ENCODE results near the gene NARF.
A peak's percentile ranks its signal among the peaks of the same experiment; 100 is the strongest.
"Not testable (repeated sequence)": the region's sequence is repeated elsewhere in the genome, so short reads cannot be mapped to it uniquely, and the experiment has no call there.

The NARF gene

DNA sequence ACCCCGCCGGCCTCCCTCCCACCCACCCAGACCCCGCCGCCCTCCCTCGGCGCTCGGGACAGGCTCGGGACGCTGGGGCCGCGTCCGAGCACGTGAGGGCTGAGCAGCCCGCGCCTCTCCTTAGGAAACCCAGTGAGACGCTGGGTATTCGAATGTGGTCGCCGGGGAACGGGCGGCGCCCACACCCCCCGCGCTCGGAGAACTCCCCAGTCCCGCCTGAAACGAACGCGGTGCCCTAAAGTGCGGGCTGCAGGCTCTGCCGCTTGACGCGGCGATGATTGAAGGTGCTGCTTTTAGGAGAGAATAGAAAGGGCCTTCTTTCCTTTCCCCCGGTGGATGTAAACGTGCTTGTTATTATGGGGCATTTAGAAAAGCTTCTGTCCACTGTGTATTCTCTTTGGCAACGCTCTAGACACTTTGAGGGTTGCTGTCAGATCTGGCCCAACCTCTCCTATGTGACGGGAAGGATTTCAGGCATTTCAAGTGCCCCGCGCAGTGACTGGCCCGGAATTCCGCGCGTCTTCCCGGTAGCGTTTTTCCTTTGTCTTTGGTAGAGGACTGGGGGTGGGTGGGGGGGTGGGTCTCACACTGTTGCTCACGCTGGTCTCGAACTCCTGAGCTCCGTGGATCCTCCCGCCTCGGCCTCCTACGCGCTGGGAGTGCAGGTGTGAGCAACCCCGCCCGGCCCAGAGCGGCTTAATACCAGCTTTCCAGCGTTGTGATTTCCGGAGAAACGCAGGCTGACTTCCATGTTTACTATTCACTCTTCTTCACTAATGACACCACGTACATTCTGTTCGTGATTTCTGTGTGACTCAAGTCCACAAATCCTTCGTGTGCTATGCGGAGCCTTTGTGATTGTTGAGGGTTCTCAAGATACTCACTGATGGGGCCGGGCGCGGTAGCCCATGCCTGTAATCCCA lies 39.2 kb downstream of the NARF start:
- peak; percentile 26 for DNase-seq (ENCODE audit: low spot score)

DNA sequence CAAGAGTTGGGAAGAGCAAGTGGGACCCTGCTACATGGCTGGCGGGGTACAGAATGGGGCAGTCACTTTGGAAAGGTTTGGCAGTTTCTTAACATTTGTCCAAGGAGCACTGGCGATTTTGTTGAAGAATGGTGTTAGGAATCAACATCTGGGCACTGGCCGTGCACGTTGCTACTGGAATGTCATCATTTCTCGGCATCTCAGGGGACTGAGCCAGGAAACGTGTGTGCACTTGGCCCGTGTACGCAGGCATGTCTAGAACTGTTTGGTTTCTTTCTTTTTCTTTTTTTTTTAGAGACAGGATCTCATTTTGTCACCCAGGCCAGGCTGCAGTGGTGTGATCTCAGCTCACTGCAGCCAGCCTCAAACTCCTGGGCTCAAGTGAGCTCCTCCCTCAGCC lies 43.7 kb downstream of the NARF start:
- DNase-seq (ENCODE audit: low spot score), result no peak

DNA sequence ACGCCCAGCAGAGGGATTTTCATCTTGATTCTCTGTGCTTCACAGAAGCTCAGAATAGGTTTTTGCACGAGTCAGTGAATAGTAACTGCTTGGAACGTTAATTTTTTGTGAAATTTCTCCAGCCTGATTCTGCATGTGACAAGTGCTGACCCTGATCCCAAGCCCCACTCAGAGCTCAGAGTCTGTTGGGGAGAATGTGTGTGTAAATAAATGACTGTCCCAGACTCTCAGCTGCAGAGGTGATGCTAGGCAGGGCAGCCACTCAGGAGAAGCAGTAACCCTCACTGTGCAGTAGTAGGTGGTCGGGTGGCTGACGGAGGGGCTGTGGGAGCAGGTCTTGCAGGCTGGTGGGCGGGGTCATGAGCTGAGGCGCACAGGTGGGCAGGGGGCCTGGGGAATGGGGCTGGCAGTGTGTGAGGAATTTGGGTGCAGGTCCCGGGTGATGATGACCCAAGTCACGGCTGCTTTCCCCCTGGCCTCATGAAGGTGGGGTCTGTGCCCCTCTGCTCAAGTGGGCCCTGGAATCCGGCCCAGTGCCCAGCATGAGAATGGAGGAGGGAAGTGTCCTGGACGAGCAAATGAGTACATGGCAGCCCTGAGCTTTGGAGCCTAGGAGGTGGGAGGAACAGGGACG lies 44.7 kb downstream of the NARF start:
- DNase-seq (ENCODE audit: low spot score), result no peak

DNA sequence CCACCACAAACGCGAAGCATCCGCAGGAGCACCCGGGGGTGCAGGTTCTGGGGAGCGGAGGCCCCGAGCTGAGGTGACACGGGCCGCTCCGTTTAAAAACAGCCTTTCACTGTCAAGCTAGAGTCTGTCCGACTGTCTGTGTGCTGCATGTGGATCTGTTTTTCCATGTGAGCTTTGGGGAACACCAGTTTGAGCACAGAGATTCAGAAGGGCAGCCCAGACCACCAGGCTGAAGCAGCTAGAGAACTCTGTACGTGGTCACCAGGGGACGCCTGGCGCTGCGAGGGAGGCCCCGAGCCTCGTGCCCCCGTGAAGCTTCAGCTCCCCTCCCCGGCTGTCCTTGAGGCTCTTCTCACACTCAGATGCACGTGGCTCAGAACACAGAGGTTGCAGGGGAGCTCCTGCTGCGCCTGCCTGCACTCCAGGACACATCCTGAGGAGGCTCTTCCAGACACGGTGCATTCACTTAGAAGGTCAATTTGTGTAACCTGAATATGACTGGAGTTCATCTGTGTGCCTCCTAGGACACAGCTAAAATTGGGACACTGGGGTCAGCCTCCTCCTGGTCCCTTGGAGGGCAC lies 45.3 kb downstream of the NARF start:
- no peak for DNase-seq (ENCODE audit: low spot score)

DNA sequence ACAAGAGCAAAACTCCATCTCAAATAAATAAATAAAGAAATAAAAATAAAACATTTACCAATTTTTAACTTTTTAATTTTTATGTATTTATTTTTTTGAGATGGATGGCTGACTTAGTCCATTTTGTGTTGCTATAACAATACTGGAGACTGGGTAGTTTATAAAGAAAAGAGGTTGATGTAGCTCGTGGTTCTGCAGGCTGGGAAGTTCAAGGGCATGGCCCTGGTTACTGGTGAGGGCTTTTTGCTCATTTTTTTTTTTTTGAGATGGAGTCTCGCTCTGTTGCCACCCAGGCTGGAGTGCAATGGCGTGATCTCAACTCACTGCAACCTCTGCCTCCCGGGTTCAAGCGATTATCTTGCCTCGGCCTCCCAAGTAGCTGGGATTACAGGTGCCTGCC lies 46.8 kb downstream of the NARF start:
- no peak for DNase-seq (ENCODE audit: low spot score)

DNA sequence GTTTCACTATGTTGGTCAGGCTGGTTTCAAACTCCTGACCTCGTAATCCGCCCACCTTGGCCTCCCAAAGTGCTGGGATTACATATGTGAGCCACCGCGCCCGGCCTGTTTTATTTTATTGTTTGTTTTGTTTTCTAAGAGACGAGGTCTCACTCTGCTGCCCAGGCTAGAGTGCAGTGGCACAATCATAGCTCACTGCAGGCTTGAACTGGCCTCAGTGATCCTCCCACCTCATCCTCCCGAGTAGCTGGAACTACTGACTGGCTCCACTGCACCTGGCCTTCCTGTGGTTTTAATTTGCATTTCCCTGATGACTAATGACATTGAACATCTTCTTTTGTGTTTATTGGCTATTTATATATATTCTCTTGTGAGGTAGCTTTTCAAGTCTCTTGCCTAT lies 47.9 kb downstream of the NARF start:
- peak; percentile 23 for DNase-seq (ENCODE audit: low spot score)

DNA sequence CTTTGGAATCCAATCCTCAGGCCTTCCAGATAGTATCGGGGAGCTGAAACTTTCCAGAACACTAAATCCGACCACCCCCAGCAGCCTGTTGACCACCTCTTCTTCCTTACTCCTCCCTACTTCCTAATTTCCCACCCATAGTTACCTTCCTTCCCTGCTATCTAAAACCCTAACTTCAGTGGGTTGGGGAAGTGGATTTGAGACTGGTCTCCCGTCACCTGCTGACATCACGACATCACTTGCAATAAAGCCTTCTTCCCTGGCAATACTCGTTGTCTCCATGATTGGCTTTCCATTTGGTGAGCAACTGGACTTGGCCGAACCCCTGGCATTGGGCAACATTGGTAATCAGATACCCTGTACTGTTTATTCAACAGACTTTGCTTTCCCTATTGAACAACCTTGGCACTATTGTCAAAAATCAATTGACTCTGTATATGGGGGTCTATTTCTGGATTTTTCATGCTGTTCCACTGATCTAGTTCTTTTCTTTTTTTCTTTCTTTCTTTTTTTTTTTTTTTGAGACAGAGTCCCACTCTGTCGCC lies 49.2 kb downstream of the NARF start:
- no peak for DNase-seq (ENCODE audit: low spot score)

DNA sequence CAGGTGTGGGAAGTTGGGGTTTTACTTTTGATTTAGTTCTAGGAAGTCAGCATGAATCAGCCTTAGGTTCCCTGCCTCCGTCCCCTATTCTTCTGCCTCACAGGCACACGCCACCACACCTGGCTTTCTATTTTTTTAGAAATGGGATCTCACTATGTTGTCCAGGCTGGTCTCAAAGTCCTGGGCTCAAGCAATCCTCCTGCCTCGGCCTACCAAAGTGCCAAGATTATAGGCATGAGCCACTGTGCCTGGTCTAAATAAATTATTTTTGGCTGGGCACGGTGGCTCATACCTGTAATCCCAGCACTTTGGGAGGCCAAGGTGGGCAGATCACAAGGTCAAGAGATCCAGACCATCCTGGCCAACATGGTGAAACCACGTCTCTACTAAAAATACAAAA lies 53.1 kb downstream of the NARF start:
- DNase-seq (ENCODE audit: low spot score), result not testable (repeated sequence)

DNA sequence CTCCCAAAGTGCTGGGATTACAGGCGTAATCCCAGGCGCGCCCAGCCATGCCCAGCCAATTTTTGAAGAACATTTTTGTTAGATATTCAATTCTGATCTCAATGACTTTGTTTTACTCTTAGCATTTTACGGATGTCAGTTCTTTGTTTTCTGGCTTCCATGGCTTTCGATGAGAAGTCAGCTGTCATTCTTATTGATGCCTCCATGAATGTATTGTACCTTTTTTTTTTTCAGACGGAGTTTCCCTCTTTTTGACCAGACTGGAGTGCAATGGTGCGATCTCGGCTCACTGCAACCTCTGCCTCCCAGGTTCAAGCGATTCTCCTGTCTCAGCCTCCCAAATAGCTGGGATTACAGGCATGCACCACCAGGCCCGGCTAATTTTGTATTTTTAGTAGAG lies 55.3 kb downstream of the NARF start:
- DNase-seq (ENCODE audit: low spot score), result not testable (repeated sequence)

DNA sequence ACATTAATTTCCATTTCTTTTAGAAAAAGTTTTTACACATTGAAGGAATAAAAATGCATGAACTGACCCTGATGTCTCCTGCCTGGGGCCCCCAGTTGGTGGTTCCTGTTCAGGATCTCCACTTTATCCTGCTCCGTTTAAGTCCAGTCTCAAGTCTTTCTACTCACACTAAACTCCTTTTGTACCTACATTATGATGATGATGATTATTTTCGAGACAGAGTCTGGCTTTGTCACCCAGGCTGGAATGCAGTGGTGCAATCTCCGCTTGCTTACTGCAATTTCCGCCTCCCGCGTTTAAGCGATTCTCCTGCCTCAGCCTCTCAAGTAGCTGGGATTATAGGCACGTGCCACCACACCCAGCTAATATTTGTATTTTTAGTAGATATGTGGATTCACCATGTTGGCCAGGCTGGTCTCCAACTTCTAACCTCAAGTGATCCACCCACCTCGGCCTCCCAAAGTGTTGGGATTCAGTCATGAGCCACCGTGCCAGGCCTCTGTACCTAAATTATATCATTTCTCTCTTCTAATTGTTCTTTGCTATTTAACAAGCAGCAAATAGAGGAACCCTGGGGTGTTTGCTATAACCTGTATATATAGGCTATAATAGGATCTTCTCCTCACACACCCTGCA lies 58.8 kb downstream of the NARF start:
- no peak for DNase-seq (ENCODE audit: low spot score)

DNA sequence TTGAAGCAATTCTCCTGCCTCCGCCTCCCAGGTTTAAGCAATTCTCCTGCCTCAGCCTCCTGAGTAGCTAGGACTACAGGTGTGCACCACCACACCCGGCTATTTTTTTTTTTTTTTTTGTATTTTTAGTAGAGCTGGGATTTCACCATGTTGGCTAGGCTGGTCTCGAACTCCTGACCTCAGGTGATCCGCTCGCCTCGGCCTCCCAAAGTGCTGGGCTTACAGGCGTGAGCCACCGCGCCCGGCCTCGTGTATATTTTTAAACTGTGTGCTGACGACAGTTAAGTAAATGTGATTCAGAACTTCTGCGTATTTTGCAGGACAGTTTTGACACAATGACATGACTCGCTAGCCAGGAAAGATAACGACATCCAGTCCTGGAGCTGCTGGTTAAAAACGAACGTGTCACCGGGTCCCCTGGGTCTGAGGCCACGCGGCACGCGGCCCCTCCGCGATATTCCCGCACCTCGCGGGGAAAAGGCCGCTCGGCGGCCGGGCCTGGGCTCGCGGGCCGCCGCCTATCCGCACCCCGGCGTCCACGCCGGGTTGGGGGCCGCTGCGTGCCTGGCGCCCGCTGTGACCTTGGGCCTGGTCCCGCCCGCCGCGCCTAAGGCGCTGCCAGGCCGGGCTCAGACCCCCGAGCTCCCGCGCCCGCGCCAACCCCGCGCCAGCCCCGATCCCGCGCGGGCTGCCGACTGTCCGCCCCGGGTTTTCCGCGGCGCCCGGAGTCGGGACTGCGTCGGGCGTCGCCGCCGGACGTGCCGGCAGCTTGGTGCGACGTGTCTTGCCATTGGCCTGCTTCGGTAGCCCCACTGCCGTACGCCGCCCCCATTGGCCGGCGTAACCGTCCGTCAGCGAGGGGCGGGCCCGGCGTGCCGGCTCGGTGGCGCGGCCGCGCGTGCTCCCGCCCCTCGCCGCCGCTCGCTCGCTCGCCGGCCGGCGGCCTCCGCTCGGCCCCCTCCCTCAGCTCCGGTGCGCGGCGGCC lies 60.6 kb downstream of the NARF start, which contains the start of gene FOXK2:
FOXK2 (plus strand) TSS at position 907 of the 985 bp plus-strand sequence. CDS start 157 bp downstream, outside the sequence.
- peak; percentile 96 for DNase-seq (ENCODE audit: low spot score)

DNA sequence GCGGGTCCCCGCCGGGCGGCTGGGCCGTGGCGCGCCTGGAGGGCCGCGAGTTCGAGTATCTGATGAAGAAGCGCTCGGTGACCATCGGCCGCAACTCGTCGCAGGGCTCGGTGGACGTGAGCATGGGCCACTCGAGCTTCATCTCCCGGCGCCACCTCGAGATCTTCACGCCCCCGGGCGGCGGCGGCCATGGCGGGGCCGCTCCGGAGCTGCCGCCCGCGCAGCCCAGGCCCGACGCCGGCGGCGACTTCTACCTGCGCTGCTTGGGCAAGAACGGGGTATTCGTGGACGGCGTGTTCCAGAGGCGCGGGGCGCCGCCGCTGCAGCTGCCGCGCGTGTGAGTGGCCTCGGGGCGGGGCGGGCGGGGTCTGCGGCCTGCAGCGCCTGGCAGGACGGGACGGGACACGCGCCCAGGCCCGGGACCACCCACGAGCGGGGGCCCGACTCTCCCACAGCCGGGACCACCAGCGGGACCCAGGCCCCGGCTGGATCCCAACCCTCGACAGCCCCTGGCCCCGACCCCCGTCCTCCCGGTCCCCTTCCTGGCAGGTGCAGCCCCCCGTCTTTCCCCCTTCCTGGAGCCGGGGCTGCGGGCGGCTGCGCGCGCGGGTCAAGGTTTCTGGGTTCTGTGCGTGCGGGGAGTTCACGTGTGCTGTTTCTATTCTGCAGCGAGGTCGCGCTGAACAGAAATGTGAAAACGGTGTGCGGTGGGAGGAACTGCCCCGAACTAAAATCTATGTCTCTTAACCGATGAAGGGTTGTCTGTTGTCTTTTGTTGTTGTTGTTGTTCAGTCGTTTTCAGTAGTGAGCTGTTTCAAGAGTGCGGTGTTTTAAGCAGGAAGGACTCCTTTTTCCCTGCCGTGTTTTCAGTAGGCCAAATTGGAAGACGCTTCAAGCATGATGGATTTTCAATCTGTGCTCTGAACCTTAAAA lies 61.7 kb downstream of the NARF start:
- no peak for DNase-seq (ENCODE audit: low spot score)

DNA sequence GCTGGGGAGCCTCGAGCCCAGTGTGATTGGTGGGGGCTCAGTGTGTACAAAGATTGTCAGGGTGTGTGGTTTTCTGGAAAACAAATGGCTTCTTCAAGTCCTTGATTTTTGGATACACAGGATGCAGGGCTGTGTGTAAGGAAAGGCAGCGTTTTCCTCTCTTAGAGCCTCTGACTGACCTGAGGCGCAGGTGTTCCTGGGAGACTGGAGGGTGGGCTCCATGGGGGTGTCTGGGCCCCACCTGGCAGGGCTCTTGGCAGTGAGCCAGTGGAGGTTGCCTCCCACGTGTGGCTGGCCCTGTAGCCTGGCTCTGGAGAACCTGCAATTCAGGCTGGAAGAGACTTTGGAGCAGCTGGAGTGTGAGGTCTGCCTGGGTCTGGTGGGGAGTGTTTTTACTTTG lies 66.0 kb downstream of the NARF start:
- no peak for DNase-seq (ENCODE audit: low spot score)

DNA sequence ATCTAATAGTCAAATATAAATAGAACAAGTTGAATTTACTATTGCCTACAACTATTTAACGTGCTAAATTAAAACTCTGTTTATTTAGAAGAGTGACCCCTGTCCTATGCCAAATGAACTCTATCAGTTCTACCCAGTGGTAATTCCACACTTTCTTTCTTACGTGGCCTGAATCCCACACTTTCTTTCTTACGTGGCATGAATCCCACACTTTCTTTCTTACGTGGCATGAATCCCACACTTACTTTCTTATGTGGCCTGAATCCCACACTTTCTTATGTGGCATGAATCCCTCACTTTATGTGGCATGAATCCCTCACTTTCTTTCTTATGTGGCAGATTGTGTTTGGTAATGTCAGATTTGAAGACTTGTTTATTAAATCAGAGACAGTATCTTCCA lies 67.2 kb downstream of the NARF start:
- no peak for DNase-seq (ENCODE audit: low spot score)

DNA sequence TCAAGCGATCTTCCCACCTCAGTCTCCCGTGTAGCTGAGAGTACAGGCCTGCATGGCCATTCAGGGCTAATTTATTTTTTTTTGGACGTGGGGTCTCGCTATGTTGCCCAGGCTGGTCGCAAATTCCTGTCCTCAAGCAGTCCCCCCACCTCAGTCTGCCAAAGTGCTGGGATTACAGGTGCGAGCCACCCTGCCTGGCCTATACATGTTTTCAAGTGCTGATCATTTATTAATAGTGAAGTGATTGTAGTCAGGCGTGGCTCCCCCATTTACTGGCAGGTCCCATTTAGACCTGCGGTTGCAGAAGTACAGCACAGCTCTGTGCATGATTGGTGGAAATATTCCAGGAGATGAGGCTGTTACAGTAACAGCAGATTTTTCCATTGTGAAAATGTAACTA lies 69.4 kb downstream of the NARF start:
- no peak for DNase-seq (ENCODE audit: low spot score)

DNA sequence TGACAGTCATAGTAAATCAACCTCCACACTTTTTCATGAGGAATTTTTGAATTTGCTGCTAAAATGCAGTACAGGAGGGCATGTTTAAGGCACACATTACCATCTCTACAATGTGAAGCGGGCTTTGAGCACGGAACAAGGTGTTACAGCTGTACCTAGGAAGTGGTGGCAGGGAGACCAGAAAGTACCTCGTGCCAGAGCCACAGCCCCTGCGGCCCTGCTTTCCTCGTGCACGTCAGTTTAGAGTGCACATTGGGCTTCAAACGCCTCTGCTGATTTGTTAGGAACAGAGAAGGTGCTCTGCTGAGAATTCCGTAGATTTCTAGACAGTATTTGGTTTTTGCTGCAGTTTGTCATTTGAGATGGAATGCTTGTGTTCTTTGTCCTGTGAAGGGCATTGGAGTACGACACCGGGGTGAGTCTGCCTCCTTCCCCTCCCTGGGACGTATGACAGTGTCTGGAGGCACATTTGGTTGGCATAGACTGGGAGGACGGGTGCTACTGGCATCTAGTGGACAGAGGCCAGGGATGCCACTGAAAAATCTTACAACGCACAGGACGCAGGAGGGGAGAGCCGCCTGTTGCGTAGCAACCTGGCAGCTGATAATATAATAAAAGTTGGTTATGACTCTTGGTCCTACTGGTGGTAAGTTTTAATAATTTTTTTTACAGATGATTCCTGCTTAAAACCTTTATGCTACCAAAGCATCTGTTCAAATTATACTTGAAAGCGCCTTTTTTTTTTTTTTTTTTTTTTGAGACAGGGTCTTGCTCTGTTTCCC lies 70.1 kb downstream of the NARF start:
- no peak for DNase-seq (ENCODE audit: low spot score)

DNA sequence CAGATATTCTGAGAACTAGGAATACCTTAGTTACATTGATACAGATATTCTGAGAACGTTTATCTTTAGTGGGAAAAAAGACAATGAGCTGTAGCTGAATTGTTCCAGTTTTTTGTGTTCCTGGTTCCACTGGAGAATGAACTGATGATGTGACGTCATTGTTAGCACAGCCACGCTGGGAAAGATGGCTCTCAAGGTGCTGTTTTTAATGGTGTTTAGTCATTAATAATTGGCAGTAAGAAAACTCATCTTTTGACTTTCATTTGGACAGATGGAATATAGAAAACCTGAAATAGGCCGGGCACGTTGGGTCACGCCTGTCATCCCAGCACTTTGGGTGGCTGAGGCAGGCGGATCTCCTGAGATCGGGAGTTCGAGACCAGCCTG lies 71.4 kb downstream of the NARF start:
- DNase-seq (ENCODE audit: low spot score), result no peak

DNA sequence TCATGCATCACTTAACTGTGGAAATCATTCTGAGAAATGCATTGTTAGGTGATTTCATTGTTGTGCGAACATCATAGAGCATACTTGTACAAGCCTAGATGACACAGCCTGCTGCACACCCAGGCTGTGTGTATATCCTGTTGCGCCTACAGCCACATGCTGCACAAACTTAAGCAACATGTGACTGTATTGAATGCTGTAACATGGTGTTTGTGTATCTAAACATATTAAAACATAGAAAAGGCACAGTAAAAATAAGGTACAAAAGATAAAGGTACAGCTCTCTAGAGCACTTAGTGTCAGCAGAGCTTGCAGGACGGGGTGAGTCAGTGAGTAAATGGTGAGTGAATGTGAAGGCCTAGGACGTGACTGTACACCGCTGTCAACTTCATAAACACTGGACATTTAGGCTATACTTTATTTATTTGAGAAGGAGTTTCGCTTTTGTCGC lies 72.9 kb downstream of the NARF start:
- DNase-seq (ENCODE audit: low spot score), result no peak

DNA sequence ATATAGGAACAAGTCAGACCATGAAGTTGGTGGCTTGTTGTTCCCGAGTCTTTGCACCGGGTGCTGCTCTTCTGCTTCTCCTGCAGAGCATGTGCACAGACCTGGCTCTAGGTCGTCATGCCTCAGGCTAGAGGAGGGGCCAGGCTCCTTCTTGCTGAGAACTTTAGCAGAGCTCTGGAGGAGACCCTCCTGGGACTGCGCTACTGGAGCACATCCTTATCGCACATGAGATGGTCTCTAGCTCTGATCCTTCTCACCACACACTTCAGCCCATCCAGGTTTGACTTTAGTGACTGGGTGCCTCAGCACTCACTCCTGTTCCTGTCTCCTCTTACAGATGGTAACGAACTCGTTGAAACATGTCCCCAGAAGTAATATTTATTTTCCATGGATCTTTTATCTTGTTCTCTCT lies 75.9 kb downstream of the NARF start:
- DNase-seq (ENCODE audit: low spot score), result no peak
